GM19043 (cell line): ENCODE measurements around the gene WNT9A.
"Not testable (repeated sequence)": the region's sequence is repeated elsewhere in the genome, so short reads cannot be mapped to it uniquely, and the experiment has no call there.

Experiments used
- ATAC-seq: cut with Tn5 transposase; IDR thresholded peaks from one replicate; pipeline ENCODE4 v1.9.1; 2021; ENCODE audit warnings: low read depth; ENCODE audit not compliant: unreplicated experiment

The WNT9A gene

GRCh38 chr1:227889047-227889862 is 58.5 kb downstream of the WNT9A start:
- no peak for ATAC-seq

- ATAC-seq: no peak
Measured at GRCh38 chr1:227888404-227889046, 59.2 kb downstream of the WNT9A start.

- no peak for ATAC-seq
Measured at GRCh38 chr1:227887697-227888403, 59.9 kb downstream of the WNT9A start.

- no peak for ATAC-seq
Measured at GRCh38 chr1:227886993-227887696, 60.6 kb downstream of the WNT9A start.

- no peak for ATAC-seq
Measured at GRCh38 chr1:227886503-227886961, 61.2 kb downstream of the WNT9A start.

- no peak for ATAC-seq
Measured at GRCh38 chr1:227885648-227886502, 61.9 kb downstream of the WNT9A start.

- no peak for ATAC-seq
Measured at GRCh38 chr1:227885135-227885647, 62.5 kb downstream of the WNT9A start.

- ATAC-seq: no peak
Measured at GRCh38 chr1:227884370-227885134, 63.2 kb downstream of the WNT9A start.

GRCh38 chr1:227883641-227884301 is 64.0 kb downstream of the WNT9A start:
- no peak for ATAC-seq

GRCh38 chr1:227883073-227883520 is 64.6 kb downstream of the WNT9A start:
- ATAC-seq: no peak

GRCh38 chr1:227880342-227880924 is 67.3 kb downstream of the WNT9A start:
- no peak for ATAC-seq

GRCh38 chr1:227877810-227878209 is 69.9 kb downstream of the WNT9A start:
- ATAC-seq: not testable (repeated sequence)

- ATAC-seq: not testable (repeated sequence)
Measured at GRCh38 chr1:227871892-227872291, 75.8 kb downstream of the WNT9A start.

- ATAC-seq: no peak
Measured at GRCh38 chr1:227870366-227870765, 77.4 kb downstream of the WNT9A start.

GRCh38 chr1:227869851-227870305 is 77.9 kb downstream of the WNT9A start:
- no peak for ATAC-seq

GRCh38 chr1:227869279-227869842 is 78.4 kb downstream of the WNT9A start:
- ATAC-seq: no peak
